ENCODE measurements around the gene RBM24.

GRCh38 chr6:17293395-17293794 is 12.2 kb downstream of the RBM24 start:
- no peak for TF ChIP-seq POLR2A (IDR thresholded peaks at IDR 0.05)
- TF ChIP-seq, protein P1, sequence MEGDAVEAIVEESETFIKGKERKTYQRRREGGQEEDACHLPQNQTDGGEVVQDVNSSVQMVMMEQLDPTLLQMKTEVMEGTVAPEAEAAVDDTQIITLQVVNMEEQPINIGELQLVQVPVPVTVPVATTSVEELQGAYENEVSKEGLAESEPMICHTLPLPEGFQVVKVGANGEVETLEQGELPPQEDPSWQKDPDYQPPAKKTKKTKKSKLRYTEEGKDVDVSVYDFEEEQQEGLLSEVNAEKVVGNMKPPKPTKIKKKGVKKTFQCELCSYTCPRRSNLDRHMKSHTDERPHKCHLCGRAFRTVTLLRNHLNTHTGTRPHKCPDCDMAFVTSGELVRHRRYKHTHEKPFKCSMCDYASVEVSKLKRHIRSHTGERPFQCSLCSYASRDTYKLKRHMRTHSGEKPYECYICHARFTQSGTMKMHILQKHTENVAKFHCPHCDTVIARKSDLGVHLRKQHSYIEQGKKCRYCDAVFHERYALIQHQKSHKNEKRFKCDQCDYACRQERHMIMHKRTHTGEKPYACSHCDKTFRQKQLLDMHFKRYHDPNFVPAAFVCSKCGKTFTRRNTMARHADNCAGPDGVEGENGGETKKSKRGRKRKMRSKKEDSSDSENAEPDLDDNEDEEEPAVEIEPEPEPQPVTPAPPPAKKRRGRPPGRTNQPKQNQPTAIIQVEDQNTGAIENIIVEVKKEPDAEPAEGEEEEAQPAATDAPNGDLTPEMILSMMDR (IDR thresholded peaks at IDR 0.05) = no peak

Data from lower leg skin (tissue), 3 donors.